ENCODE data around the gene PDGFD. TPM values are rescaled to one million over a fixed set of nuclear protein-coding genes. Genes with fewer than 3 reads are reported as not detected.

The PDGFD gene
- polyA plus RNA-seq, 1 donor = 18.1 TPM

DNA sequence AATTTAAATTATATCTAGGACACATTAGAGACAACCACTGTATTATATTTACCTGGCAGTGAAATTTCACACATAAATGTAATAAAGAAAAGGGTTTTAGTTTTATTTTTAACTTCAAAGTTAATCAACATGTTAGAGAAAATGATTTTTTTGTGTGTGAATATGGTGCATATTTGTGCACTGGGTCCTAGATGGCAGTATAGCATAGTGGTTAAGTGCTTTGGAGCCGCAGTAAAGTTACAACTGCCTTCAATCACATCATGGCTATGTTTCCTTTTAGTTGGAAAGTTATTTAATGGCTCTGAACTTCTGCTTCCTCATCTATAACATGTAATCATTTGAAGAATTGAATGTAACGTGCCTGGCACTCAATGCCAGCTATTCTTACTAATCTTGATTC, 236.4 kb downstream of the PDGFD start:
- Histone ChIP-seq H3K4me1 (ENCODE audit: control insufficient read depth, insufficient read depth, low read length) (peaks cover 16% of the 10 kb centered on the region), H3K9me3 (ENCODE audit: control insufficient read depth, low read depth, low read length) (no peaks in the 10 kb centered on the region), H3K27ac (ENCODE audit: low read length) (no peak overlapping the region), H3K27me3 (ENCODE audit: control insufficient read depth, insufficient read depth, low read length) (no peaks in the 10 kb centered on the region), H3K36me3 (ENCODE audit: control insufficient read depth, insufficient read depth, low read length) (no peaks in the 10 kb centered on the region), H3K4me3 (ENCODE audit: low read length) (no peak overlapping the region)
- no CpG with 5 or more reads among the region's 2 CpGs for WGBS (ENCODE audit: insufficient coverage, low lambda C conversion rate)
- DNase-seq = no peak

GRCh38 chr11:103926990-103927389, 237.0 kb downstream of the PDGFD start:
- Histone ChIP-seq H3K4me3 (ENCODE audit: low read length) (no peak overlapping the region), H3K9me3 (ENCODE audit: control insufficient read depth, low read depth, low read length) (no peaks in the 10 kb centered on the region), H3K36me3 (ENCODE audit: control insufficient read depth, insufficient read depth, low read length) (no peaks in the 10 kb centered on the region), H3K4me1 (ENCODE audit: control insufficient read depth, insufficient read depth, low read length) (peaks cover 16% of the 10 kb centered on the region), H3K27ac (ENCODE audit: low read length) (no peak overlapping the region), H3K27me3 (ENCODE audit: control insufficient read depth, insufficient read depth, low read length) (no peaks in the 10 kb centered on the region)
- no peak for DNase-seq
- 100% methylated on average over 2 of the region's 5 CpGs for WGBS (ENCODE audit: insufficient coverage, low lambda C conversion rate)

- no peak overlapping the region for H3K4me3 ChIP-seq (ENCODE audit: low read length)
- no peaks in the 10 kb centered on the region for H3K9me3 ChIP-seq (ENCODE audit: control insufficient read depth, low read depth, low read length)
- 90% methylated on average over 3 of the region's 5 CpGs for WGBS (ENCODE audit: insufficient coverage, low lambda C conversion rate)
- no peak for DNase-seq
- H3K27ac ChIP-seq (ENCODE audit: low read length) = peak overlapping the region; percentile 24
- H3K36me3 ChIP-seq (ENCODE audit: control insufficient read depth, insufficient read depth, low read length) = no peaks in the 10 kb centered on the region
- peaks cover 6% of the 10 kb centered on the region for H3K4me1 ChIP-seq (ENCODE audit: control insufficient read depth, insufficient read depth, low read length)
- no peaks in the 10 kb centered on the region for H3K27me3 ChIP-seq (ENCODE audit: control insufficient read depth, insufficient read depth, low read length)
These were observed 239.6 kb downstream of the PDGFD start for GRCh38 chr11:103924166-103925013.

GRCh38 chr11:103923451-103923931, 240.5 kb downstream of the PDGFD start:
- Histone ChIP-seq H3K9me3 (ENCODE audit: control insufficient read depth, low read depth, low read length) (no peaks in the 10 kb centered on the region), H3K4me3 (ENCODE audit: low read length) (no peak overlapping the region), H3K27me3 (ENCODE audit: control insufficient read depth, insufficient read depth, low read length) (no peaks in the 10 kb centered on the region), H3K36me3 (ENCODE audit: control insufficient read depth, insufficient read depth, low read length) (no peaks in the 10 kb centered on the region), H3K4me1 (ENCODE audit: control insufficient read depth, insufficient read depth, low read length) (peaks cover 6% of the 10 kb centered on the region), H3K27ac (ENCODE audit: low read length) (no peak overlapping the region)
- DNase-seq = peak in 1 of 2 donors; percentile 39

DNA sequence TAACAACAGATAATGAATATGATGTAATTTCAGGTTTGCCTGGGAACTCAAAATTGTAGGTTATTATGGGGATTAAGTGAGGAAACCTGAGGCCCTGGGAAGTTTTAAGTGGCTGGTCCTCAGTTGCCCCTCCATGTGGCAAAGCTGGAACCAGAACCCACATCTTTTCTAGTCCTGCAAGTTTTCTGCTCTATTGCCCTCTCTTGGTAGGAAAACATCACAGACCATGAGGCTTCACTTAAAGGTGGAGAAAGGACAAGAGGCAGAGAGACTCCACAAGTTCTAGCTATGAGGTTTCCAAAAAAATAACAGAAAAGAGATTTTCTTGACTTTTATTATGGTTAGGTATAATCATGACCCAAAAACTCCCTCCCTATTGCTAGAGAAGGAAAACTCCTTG, 243.0 kb downstream of the PDGFD start:
- Histone ChIP-seq H3K4me1 (ENCODE audit: control insufficient read depth, insufficient read depth, low read length) (no peaks in the 10 kb centered on the region), H3K27ac (ENCODE audit: low read length) (no peak overlapping the region), H3K4me3 (ENCODE audit: low read length) (no peak overlapping the region), H3K9me3 (ENCODE audit: control insufficient read depth, low read depth, low read length) (no peaks in the 10 kb centered on the region), H3K36me3 (ENCODE audit: control insufficient read depth, insufficient read depth, low read length) (no peaks in the 10 kb centered on the region), H3K27me3 (ENCODE audit: control insufficient read depth, insufficient read depth, low read length) (no peaks in the 10 kb centered on the region)
- no peak for DNase-seq

DNA sequence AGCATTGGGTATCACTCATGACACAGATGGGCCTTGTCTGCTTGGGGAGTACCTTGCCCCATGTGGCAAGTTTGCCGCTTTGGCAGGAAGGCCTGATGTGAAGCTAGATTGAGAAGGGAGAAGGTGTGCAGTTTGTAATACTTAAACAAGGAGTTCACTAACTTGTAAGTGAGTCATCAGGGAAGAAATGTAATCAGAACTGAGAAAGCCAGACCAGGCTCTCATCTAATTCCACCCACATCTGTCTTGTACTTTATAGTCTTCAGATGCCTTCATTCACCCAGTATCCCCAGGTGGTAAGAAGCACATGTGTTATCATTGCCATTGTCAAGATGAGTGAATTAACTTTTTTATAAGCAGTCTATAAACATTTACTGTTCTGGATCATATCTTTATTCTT, 243.5 kb downstream of the PDGFD start:
- Histone ChIP-seq H3K27me3 (ENCODE audit: control insufficient read depth, insufficient read depth, low read length) (no peaks in the 10 kb centered on the region), H3K36me3 (ENCODE audit: control insufficient read depth, insufficient read depth, low read length) (no peaks in the 10 kb centered on the region), H3K9me3 (ENCODE audit: control insufficient read depth, low read depth, low read length) (no peaks in the 10 kb centered on the region), H3K27ac (ENCODE audit: low read length) (no peak overlapping the region), H3K4me1 (ENCODE audit: control insufficient read depth, insufficient read depth, low read length) (no peaks in the 10 kb centered on the region), H3K4me3 (ENCODE audit: low read length) (no peak overlapping the region)
- DNase-seq = no peak
- no CpG with 5 or more reads among the region's 1 CpG for WGBS (ENCODE audit: insufficient coverage, low lambda C conversion rate)

- DNase-seq = no peak
- Histone ChIP-seq H3K27ac (ENCODE audit: low read length) (no peak overlapping the region), H3K36me3 (ENCODE audit: control insufficient read depth, insufficient read depth, low read length) (no peaks in the 10 kb centered on the region), H3K4me1 (ENCODE audit: control insufficient read depth, insufficient read depth, low read length) (no peaks in the 10 kb centered on the region), H3K9me3 (ENCODE audit: control insufficient read depth, low read depth, low read length) (no peaks in the 10 kb centered on the region), H3K27me3 (ENCODE audit: control insufficient read depth, insufficient read depth, low read length) (no peaks in the 10 kb centered on the region), H3K4me3 (ENCODE audit: low read length) (no peak overlapping the region)
- no CpG with 5 or more reads among the region's 7 CpGs for WGBS (ENCODE audit: insufficient coverage, low lambda C conversion rate)
These were observed 253.2 kb downstream of the PDGFD start for GRCh38 chr11:103910721-103911120.

- DNase-seq = no peak
- H3K27ac ChIP-seq (ENCODE audit: low read length) = no peak overlapping the region
- no peaks in the 10 kb centered on the region for H3K9me3 ChIP-seq (ENCODE audit: control insufficient read depth, low read depth, low read length)
- H3K36me3 ChIP-seq (ENCODE audit: control insufficient read depth, insufficient read depth, low read length) = no peaks in the 10 kb centered on the region
- 80% methylated on average over 1 of the region's 3 CpGs for WGBS (ENCODE audit: insufficient coverage, low lambda C conversion rate)
- H3K27me3 ChIP-seq (ENCODE audit: control insufficient read depth, insufficient read depth, low read length) = no peaks in the 10 kb centered on the region
- H3K4me1 ChIP-seq (ENCODE audit: control insufficient read depth, insufficient read depth, low read length) = no peaks in the 10 kb centered on the region
- no peak overlapping the region for H3K4me3 ChIP-seq (ENCODE audit: low read length)
These were observed 256.1 kb downstream of the PDGFD start for GRCh38 chr11:103907548-103908455.

DNA sequence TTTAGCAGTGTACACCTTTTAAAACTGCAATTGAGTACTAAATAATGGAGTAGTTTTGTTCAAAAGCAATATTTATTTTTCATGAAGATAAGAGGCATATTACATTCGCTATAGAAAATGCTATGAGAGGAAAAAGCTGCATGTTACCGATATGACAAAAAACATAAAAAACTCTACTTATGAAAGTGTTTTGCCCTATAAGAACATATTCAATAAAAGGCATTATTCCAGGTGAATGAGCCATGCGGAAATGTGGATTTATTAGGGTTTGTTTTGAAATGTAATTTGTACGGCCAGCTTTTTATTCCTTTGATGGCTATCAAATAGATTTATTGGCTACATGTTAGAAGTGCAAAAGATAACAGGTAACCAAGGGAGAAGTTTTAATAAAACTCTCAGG, 256.8 kb downstream of the PDGFD start:
- Histone ChIP-seq H3K4me1 (ENCODE audit: control insufficient read depth, insufficient read depth, low read length) (no peaks in the 10 kb centered on the region), H3K4me3 (ENCODE audit: low read length) (no peak overlapping the region), H3K27ac (ENCODE audit: low read length) (no peak overlapping the region), H3K36me3 (ENCODE audit: control insufficient read depth, insufficient read depth, low read length) (no peaks in the 10 kb centered on the region), H3K27me3 (ENCODE audit: control insufficient read depth, insufficient read depth, low read length) (no peaks in the 10 kb centered on the region), H3K9me3 (ENCODE audit: control insufficient read depth, low read depth, low read length) (no peaks in the 10 kb centered on the region)
- 100% methylated on average over 2 of the region's 4 CpGs for WGBS (ENCODE audit: insufficient coverage, low lambda C conversion rate)
- DNase-seq = no peak

DNA sequence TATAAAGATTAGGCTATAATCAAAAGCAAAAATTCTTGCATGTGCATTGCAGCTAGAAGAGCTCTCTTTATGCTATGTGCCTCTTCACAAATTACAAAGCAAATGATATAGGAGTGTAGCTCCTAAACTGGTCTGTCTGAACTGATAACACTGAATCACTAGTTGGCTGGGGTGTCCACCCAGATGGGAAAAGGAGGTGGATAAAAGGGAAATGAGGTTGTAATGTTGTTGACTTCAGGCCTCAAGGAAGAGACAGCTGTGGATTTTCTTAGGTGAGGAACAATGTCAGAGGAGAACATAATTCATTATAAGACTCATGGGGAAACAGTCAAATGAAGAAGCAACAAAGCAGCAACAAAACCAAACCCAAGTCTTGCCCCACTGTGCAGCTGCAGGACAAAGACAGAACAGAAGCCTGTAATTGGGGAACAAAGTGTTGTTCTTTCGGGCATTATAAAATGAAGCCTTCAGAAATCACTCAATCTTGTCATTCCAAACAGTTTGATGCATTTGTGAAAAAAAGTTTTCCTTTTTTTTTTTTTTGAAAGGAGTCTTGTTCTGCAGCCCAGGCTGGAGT, 257.6 kb downstream of the PDGFD start:
- H3K4me3 ChIP-seq (ENCODE audit: low read length) = no peak overlapping the region
- H3K27ac ChIP-seq (ENCODE audit: low read length) = no peak overlapping the region
- no peaks in the 10 kb centered on the region for H3K4me1 ChIP-seq (ENCODE audit: control insufficient read depth, insufficient read depth, low read length)
- no peaks in the 10 kb centered on the region for H3K36me3 ChIP-seq (ENCODE audit: control insufficient read depth, insufficient read depth, low read length)
- H3K27me3 ChIP-seq (ENCODE audit: control insufficient read depth, insufficient read depth, low read length) = no peaks in the 10 kb centered on the region
- no peaks in the 10 kb centered on the region for H3K9me3 ChIP-seq (ENCODE audit: control insufficient read depth, low read depth, low read length)
- DNase-seq = no peak
- WGBS (ENCODE audit: insufficient coverage, low lambda C conversion rate) = 100% methylated on average over 1 of the region's 1 CpG

Measured in large intestine (tissue), 3 donors.